HepG2 (cell line): ENCODE measurements around the gene ZFPM1. TPM values are rescaled to one million over a fixed set of nuclear protein-coding genes. Genes with fewer than 3 reads are reported as not detected.

Experiments
- ATAC-seq: fragments of 200-7000 bp; cut with Tn5 transposase; 3 replicates; pipeline ENCODE4 v1.9.1; 2020; ENCODE audit warnings: mild to moderate bottlenecking, moderate library complexity
- BruUV-seq: library from RNA; stranded (reverse); fragments of 400-500 nt; replicated peaks from 2 replicates; lab custom pipeline; 2021; lab: Mats Ljungman, UMichigan
- CTCF ChIA-PET: fragments of 300-600 bp; formaldehyde crosslinking; extraction: SDS; loops from one replicate; lab custom pipeline; 2021; ENCODE audit warnings: low total read pairs, inconsistent platforms, low intra/inter-chr PET ratio; lab: Yijun Ruan, JAX
- POLR2A ChIA-PET: fragments of 350-600 bp; sonication (Branson Sonifier 250); formaldehyde crosslinking; loops from one replicate; lab custom pipeline; 2020; ENCODE audit warnings: antibody characterized with exemption, inconsistent platforms; lab: Yijun Ruan, JAX
- DNase-seq: peaks from one replicate; pipeline ENCODE4 v3.0.0-alpha.2; 2015; ENCODE audit warnings: low spot score
- FAIRE-seq: peaks from 3 replicates; lab custom pipeline; 2011; peaks lifted over from hg19 to GRCh38; lab: Jason Lieb, UNC
- H2AFZ ChIP-seq: one replicate; pipeline ENCODE4 v1.6.1; 2011; ENCODE audit warnings: low read length, inconsistent platforms
- H3K27ac ChIP-seq: fragments of 300-600 bp; 3 replicates; pipeline ENCODE4 v1.8.0; 2011; ENCODE audit warnings: mixed run types, mild to moderate bottlenecking, mixed read lengths, low read length, inconsistent platforms; ENCODE audit not compliant: insufficient read depth; ENCODE audit errors: extremely low read length
- H3K27me3 ChIP-seq, 2 experiments: fragments of 200-600 bp in 1 of 2; 2 replicates in 1 of 2; 3 replicates in 1 of 2; pipeline versions ENCODE4 v1.6.0 to v1.8.0; 2011; ENCODE audit warnings: low read length in 2 of 2, mild to moderate bottlenecking in 2 of 2, moderate library complexity in 2 of 2, inconsistent platforms in 1 of 2; ENCODE audit not compliant: insufficient read depth in 2 of 2, control insufficient read depth in 1 of 2
- H3K36me3 ChIP-seq, 2 experiments: fragments of 200-600 bp in 1 of 2; replicated peaks in 1 of 2; 2 replicates in 1 of 2; 3 replicates in 1 of 2; pipeline versions ENCODE4 v1.5.1 to v1.8.0; 2011; ENCODE audit warnings: low read length in 2 of 2, inconsistent platforms in 1 of 2; ENCODE audit not compliant: insufficient read depth in 2 of 2, control insufficient read depth in 1 of 2
- H3K4me1 ChIP-seq: 2 replicates; pipeline ENCODE4 v1.5.1; 2012; ENCODE audit warnings: low read length, inconsistent platforms; ENCODE audit not compliant: insufficient read depth
- H3K4me2 ChIP-seq: 2 replicates; pipeline ENCODE4 v1.6.0; 2011; ENCODE audit warnings: low read depth, low read length, inconsistent platforms
- H3K4me3 ChIP-seq, 3 experiments: fragments of 200-600 bp in 1 of 3; sonication (generic), shearing (Covaris generic) in 1 of 3; replicated peaks in 1 of 3; 2 replicates each; pipeline ENCODE4 v1.5.1; 2011 to 2016; ENCODE audit warnings: low read length in 3 of 3, inconsistent platforms in 2 of 3, low read depth in 2 of 3, mild to moderate bottlenecking in 2 of 3, control low read depth in 1 of 3, mixed read lengths in 1 of 3; ENCODE audit not compliant: insufficient read depth in 1 of 3
- H3K79me2 ChIP-seq: one replicate; pipeline ENCODE4 v1.6.1; 2011; ENCODE audit warnings: low read length, inconsistent platforms; ENCODE audit not compliant: insufficient read depth
- H3K9ac ChIP-seq: 2 replicates; pipeline ENCODE4 v1.6.0; 2011; ENCODE audit warnings: mild to moderate bottlenecking, low read depth, low read length, inconsistent platforms; ENCODE audit not compliant: insufficient read depth
- H3K9me3 ChIP-seq: 2 replicates; pipeline ENCODE4 v1.5.1; 2012; ENCODE audit warnings: mild to moderate bottlenecking, low read length
- H4K20me1 ChIP-seq: 2 replicates; pipeline ENCODE4 v1.6.0; 2011; ENCODE audit warnings: inconsistent platforms, mild to moderate bottlenecking, low read length, moderate library complexity; ENCODE audit not compliant: insufficient read depth
- EEA1 ChIP-seq: sonication (generic); formaldehyde crosslinking; IDR thresholded peaks from 2 replicates; pipeline ENCODE4 v1.5.1; 2020; ENCODE audit warnings: mild to moderate bottlenecking, missing genetic modification reagents, borderline replicate concordance
- EZH2 ChIP-seq: conservative IDR thresholded peaks from 2 replicates; pipeline ENCODE4 v1.6.1; 2012; ENCODE audit warnings: mild to moderate bottlenecking, low read depth, low read length, moderate library complexity
- SYNCRIP ChIP-seq: fragments of 200-400 bp; formaldehyde crosslinking; IDR thresholded peaks from 2 replicates; pipeline ENCODE4 v1.6.1; 2018; ENCODE audit warnings: mild to moderate bottlenecking, low read depth, low read length; ENCODE audit not compliant: insufficient read depth
- ZBTB21 ChIP-seq: sonication (generic); formaldehyde crosslinking; IDR thresholded peaks from 2 replicates; pipeline ENCODE4 v1.4.0; 2020; ENCODE audit warnings: missing genetic modification reagents
- ZNF234 ChIP-seq: sonication (generic); formaldehyde crosslinking; conservative IDR thresholded peaks from 2 replicates; pipeline ENCODE4 v1.5.1; 2020; ENCODE audit warnings: mild to moderate bottlenecking, missing genetic modification reagents
- ZNF563 ChIP-seq: sonication (generic); formaldehyde crosslinking; IDR thresholded peaks from 2 replicates; pipeline ENCODE4 v1.8.0; 2022; ENCODE audit warnings: mild to moderate bottlenecking, moderate library complexity, missing genetic modification reagents
- ZNF775 ChIP-seq: sonication (generic); formaldehyde crosslinking; IDR thresholded peaks from 2 replicates; pipeline ENCODE4 v1.4.0; 2020; ENCODE audit warnings: missing genetic modification reagents, mild to moderate bottlenecking, moderate library complexity, borderline replicate concordance
- ZZZ3 ChIP-seq: sonication (generic); formaldehyde crosslinking; IDR thresholded peaks from 2 replicates; pipeline ENCODE4 v1.4.0; 2020; ENCODE audit warnings: missing genetic modification reagents, mild to moderate bottlenecking, borderline replicate concordance
- WGBS: methylation state at CpG from one replicate; pipeline ENCODE4 v1.1.6; 2017; ENCODE audit warnings: low lambda C conversion rate; 5-methylcytosine and 5-hydroxymethylcytosine counted together
- in situ Hi-C: cut with HindIII; loops from 2 replicates; pipeline ENCODE4 v1.10.0; 2017; ENCODE audit warnings: low pct_unique_long_range_greater_than_20kb; ENCODE audit not compliant: extremely low pct_ligation_motif_present
- intact Hi-C: fragments of 100-400 bp; cut with micrococcal nuclease; formaldehyde crosslinking; loops from one replicate; pipeline ENCODE4 v1.10.0; 2022; ENCODE audit not compliant: unreplicated experiment
- polyA plus RNA-seq, 8 experiments: library from polyadenylated mRNA; depleted of rRNA in 3 of 8; stranded (reverse) in 7 of 8; unstranded in 1 of 8; fragments of >200 nt; fragmentation: Illumina TruSeq in 4 of 8; extraction: Trizol in 4 of 8; gene quantifications; 2 replicates each; pipeline versions ENCODE4 v1.2.1 to v1.2.3, GENCODE V29; 2011 to 2016; ENCODE audit warnings: low read depth in 4 of 8, missing spikeins in 1 of 8, mixed read lengths in 1 of 8; ENCODE audit not compliant: insufficient read depth in 1 of 8
- total RNA-seq, 5 experiments: library from RNA; depleted of rRNA; stranded (reverse); fragments of >200 nt; fragmentation: Illumina TruSeq; extraction: Trizol; gene quantifications; 2 replicates each; pipeline ENCODE4 v1.2.3, GENCODE V29; 2016; ENCODE audit warnings: low read depth in 1 of 5
- TF ChIP-seq, protein P1 (sequence below): sonication (generic); formaldehyde crosslinking; IDR thresholded peaks from 2 replicates; pipeline ENCODE4 v1.4.0; 2020; ENCODE audit warnings: missing genetic modification reagents
- TF ChIP-seq, protein P2 (sequence below): sonication (generic); formaldehyde crosslinking; IDR thresholded peaks from 2 replicates; pipeline ENCODE4 v1.4.0; 2020; ENCODE audit warnings: mild to moderate bottlenecking, missing genetic modification reagents, borderline replicate concordance

Gene ZFPM1
- total and polyA plus RNA-seq, 2 of the 13 experiments (the other 11 are each of a cell fraction or from before 2014, with no cell fraction given): 1.3 to 3.8 TPM

DNA sequence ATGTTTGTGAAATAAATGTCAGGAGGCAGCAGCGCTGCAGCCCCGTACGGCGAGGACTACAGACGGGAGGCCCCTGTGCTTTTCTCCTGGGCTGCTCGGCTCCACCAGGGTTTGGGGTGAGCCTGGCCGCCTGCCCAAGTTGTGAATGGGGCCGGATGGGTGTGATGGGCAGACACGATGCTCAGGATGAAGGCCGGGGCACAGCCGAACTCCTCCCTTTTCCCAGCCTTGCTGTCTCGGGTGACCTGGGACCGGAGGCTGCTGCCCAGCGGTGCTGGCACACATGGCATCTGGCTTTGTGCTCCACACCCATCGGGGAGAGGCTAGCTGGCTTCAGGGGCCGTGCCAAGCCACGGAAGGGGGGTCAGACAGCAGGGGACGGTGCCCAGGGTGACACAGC is 34.2 kb upstream of the ZFPM1 start:
- POLR2A ChIA-PET: no interaction called here
- H3K4me3 ChIP-seq: no peak overlapping the region
- H3K79me2 ChIP-seq: no peaks in the 10 kb centered on the region
- no peak for ATAC-seq
- CTCF ChIA-PET: no interaction called here
- WGBS: 33% methylated on average over 8 of the region's 18 CpGs
- no peaks in the 10 kb centered on the region for H3K36me3 ChIP-seq
- no peaks in the 10 kb centered on the region for H3K4me1 ChIP-seq
- intact Hi-C loops: no loop called here
- no peak overlapping the region for H3K27ac ChIP-seq
- no peak overlapping the region for H3K4me2 ChIP-seq
- DNase-seq: no peak
- H4K20me1 ChIP-seq: no peaks in the 10 kb centered on the region; the same call in 1 of the 2 replicates
- H3K9me3 ChIP-seq: no peaks in the 10 kb centered on the region
- BruUV-seq: no TSS peak
- peaks cover 34 to 82% of the 10 kb centered on the region in 2 experiments for H3K27me3 ChIP-seq
- TF ChIP-seq, protein P1, sequence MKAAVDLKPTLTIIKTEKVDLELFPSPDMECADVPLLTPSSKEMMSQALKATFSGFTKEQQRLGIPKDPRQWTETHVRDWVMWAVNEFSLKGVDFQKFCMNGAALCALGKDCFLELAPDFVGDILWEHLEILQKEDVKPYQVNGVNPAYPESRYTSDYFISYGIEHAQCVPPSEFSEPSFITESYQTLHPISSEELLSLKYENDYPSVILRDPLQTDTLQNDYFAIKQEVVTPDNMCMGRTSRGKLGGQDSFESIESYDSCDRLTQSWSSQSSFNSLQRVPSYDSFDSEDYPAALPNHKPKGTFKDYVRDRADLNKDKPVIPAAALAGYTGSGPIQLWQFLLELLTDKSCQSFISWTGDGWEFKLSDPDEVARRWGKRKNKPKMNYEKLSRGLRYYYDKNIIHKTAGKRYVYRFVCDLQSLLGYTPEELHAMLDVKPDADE (CRISPR knock-in tag): no peak
- TF ChIP-seq EEA1 (CRISPR knock-in tag): 0 out of 2 replicates have a peak, but pooled peaks have one; percentile 37
- peak; percentile 75; the same call in 1 of the 2 replicates for TF ChIP-seq EZH2
- H2AFZ ChIP-seq: no peak overlapping the region
- no peak overlapping the region for H3K9ac ChIP-seq
- FAIRE-seq: no peak
- in situ Hi-C loops: no loop called here

DNA sequence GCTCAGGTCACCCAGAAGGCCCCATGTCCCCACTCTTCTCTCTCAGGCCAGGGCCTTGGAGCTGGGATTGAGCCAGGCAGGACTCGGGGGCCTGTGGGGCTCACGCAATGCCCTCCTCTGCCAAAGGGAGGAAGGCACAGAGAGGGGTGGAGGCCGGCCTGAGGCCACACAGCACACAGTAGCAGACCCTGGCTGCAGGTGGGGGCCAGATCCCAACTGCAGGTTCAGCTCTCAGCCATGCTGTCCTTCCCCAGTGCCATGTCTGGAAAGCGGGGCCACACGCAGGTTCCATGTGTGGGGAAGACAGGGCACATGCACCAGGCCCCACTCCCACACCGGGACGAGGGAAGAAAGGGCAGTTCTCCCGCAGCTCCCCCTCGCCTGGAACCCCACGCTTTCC is 33.3 kb upstream of the ZFPM1 start:
- no peak for ATAC-seq
- Histone ChIP-seq H3K27me3 (peaks cover 33 to 82% of the 10 kb centered on the region in 2 experiments), H3K9ac (no peak overlapping the region), H2AFZ (no peak overlapping the region), H3K27ac (no peak overlapping the region), H3K4me2 (no peak overlapping the region), H3K9me3 (no peaks in the 10 kb centered on the region), H3K36me3 (no peaks in the 10 kb centered on the region), H4K20me1 (no peaks in the 10 kb centered on the region; the same call in 1 of the 2 replicates), H3K79me2 (no peaks in the 10 kb centered on the region), H3K4me3 (no peak overlapping the region), H3K4me1 (no peaks in the 10 kb centered on the region)
- ChIA-PET CTCF (no interaction called here), POLR2A (no interaction called here)
- no peak for DNase-seq
- in situ Hi-C loops (no loop called here), intact Hi-C loops (no loop called here)
- 6% methylated on average over 3 of the region's 10 CpGs for WGBS
- no peak for FAIRE-seq
- no TSS peak for BruUV-seq
- no peak for TF ChIP-seq SYNCRIP
- TF ChIP-seq ZNF234 (CRISPR knock-in tag): no peak
- TF ChIP-seq ZBTB21 (CRISPR knock-in tag): no peak
- 0 out of 2 replicates have a peak, but pooled peaks have one; percentile 11 for TF ChIP-seq ZNF563 (CRISPR knock-in tag)
- TF ChIP-seq, protein P2, sequence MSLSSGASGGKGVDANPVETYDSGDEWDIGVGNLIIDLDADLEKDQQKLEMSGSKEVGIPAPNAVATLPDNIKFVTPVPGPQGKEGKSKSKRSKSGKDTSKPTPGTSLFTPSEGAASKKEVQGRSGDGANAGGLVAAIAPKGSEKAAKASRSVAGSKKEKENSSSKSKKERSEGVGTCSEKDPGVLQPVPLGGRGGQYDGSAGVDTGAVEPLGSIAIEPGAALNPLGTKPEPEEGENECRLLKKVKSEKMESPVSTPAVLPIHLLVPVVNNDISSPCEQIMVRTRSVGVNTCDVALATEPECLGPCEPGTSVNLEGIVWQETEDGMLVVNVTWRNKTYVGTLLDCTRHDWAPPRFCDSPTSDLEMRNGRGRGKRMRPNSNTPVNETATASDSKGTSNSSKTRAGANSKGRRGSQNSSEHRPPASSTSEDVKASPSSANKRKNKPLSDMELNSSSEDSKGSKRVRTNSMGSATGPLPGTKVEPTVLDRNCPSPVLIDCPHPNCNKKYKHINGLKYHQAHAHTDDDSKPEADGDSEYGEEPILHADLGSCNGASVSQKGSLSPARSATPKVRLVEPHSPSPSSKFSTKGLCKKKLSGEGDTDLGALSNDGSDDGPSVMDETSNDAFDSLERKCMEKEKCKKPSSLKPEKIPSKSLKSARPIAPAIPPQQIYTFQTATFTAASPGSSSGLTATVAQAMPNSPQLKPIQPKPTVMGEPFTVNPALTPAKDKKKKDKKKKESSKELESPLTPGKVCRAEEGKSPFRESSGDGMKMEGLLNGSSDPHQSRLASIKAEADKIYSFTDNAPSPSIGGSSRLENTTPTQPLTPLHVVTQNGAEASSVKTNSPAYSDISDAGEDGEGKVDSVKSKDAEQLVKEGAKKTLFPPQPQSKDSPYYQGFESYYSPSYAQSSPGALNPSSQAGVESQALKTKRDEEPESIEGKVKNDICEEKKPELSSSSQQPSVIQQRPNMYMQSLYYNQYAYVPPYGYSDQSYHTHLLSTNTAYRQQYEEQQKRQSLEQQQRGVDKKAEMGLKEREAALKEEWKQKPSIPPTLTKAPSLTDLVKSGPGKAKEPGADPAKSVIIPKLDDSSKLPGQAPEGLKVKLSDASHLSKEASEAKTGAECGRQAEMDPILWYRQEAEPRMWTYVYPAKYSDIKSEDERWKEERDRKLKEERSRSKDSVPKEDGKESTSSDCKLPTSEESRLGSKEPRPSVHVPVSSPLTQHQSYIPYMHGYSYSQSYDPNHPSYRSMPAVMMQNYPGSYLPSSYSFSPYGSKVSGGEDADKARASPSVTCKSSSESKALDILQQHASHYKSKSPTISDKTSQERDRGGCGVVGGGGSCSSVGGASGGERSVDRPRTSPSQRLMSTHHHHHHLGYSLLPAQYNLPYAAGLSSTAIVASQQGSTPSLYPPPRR (CRISPR knock-in tag): no peak
- no peak for TF ChIP-seq ZNF775 (CRISPR knock-in tag)
- no peak for TF ChIP-seq ZZZ3 (CRISPR knock-in tag)
